Natural killer cell (primary cell): ENCODE data around the gene CCDC50. TPM values are rescaled to one million over a fixed set of nuclear protein-coding genes. Genes with fewer than 3 reads are reported as not detected.

Experiments
- ATAC-seq, 3 donors: fragments of 150-1000 bp in 2 of 3; fragments of 200-7000 bp in 1 of 3; cut with Tn5 transposase; 1 replicate in 1 of 3; 2 replicates in 2 of 3; pipeline ENCODE4 v1.10.0; 2021; ENCODE audit warnings: mild to moderate bottlenecking in 2 of 3, moderate library complexity in 2 of 3
- DNase-seq, 2 donors: peaks; one replicate each; pipeline versions ENCODE4 v3.0.0 to v3.0.0-alpha.2; 2013 to 2021; ENCODE audit warnings: mixed read lengths in 1 of 2
- H3K27ac ChIP-seq: one replicate; pipeline ENCODE4 v1.5.1; 2013; ENCODE audit warnings: mild to moderate bottlenecking, low read length
- H3K27me3 ChIP-seq: one replicate; pipeline ENCODE4 v1.6.1; 2013; ENCODE audit warnings: low read length; ENCODE audit not compliant: control insufficient read depth, insufficient read depth
- H3K36me3 ChIP-seq: one replicate; pipeline ENCODE4 v1.6.1; 2013; ENCODE audit warnings: low read length; ENCODE audit not compliant: control insufficient read depth, insufficient read depth
- H3K4me1 ChIP-seq: one replicate; pipeline ENCODE4 v1.6.1; 2013; ENCODE audit warnings: low read length; ENCODE audit not compliant: control insufficient read depth, insufficient read depth
- H3K4me3 ChIP-seq: one replicate; pipeline ENCODE4 v1.5.1; 2013; ENCODE audit warnings: low read length
- H3K9me3 ChIP-seq: one replicate; pipeline ENCODE4 v1.6.1; 2013; ENCODE audit warnings: low read length; ENCODE audit not compliant: control insufficient read depth, insufficient read depth
- H3K27ac Mint-ChIP-seq, 2 donors: one replicate each; pipeline ENCODE4 v1.8.0; 2022; ENCODE audit warnings: mild to moderate bottlenecking in 2 of 2, mixed read lengths in 2 of 2, moderate library complexity in 1 of 2
- H3K27me3 Mint-ChIP-seq, 2 donors: one replicate each; pipeline ENCODE4 v1.8.0; 2022; ENCODE audit warnings: low read depth in 2 of 2, mixed read lengths in 2 of 2
- H3K36me3 Mint-ChIP-seq: one replicate; pipeline ENCODE4 v1.8.0; 2022; ENCODE audit warnings: mixed read lengths
- H3K4me1 Mint-ChIP-seq, 2 donors: one replicate each; pipeline ENCODE4 v1.8.0; 2022; ENCODE audit warnings: mixed read lengths in 2 of 2
- H3K4me3 Mint-ChIP-seq: one replicate; pipeline ENCODE4 v1.8.0; 2022; ENCODE audit warnings: mild to moderate bottlenecking, moderate library complexity, mixed read lengths
- H3K9me3 Mint-ChIP-seq, 2 donors: one replicate each; pipeline ENCODE4 v1.8.0; 2022; ENCODE audit warnings: mixed read lengths in 2 of 2
- WGBS: methylation state at CpG from one replicate; pipeline ENCODE4 v1.1.7; 2013; ENCODE audit warnings: missing lambda C conversion rate; ENCODE audit not compliant: insufficient coverage; 5-methylcytosine and 5-hydroxymethylcytosine counted together
- intact Hi-C: fragments of 100-400 bp; cut with micrococcal nuclease; formaldehyde crosslinking; loops from one replicate; pipeline ENCODE4 v1.14.2; 2022
- total RNA-seq, 4 donors: library from RNA; stranded (reverse); fragments of 120-200 nt in 1 of 4; gene quantifications; one replicate each; pipeline versions ENCODE4 v1.2.3 to v1.2.4, GENCODE V29; 2013 to 2022
- TF ChIP-seq, protein P1 (sequence below): fragments of 200-600 bp; IDR thresholded peaks from one replicate; pipeline ENCODE4 v1.8.0; 2022; ENCODE audit warnings: antibody characterized with exemption

CCDC50 gene
- total RNA-seq, 3 donors from 2014 or later (not counting 1 experiment from before 2014, with no cell fraction given), result 19.9 to 27.3 (median 22.6) TPM

DNA sequence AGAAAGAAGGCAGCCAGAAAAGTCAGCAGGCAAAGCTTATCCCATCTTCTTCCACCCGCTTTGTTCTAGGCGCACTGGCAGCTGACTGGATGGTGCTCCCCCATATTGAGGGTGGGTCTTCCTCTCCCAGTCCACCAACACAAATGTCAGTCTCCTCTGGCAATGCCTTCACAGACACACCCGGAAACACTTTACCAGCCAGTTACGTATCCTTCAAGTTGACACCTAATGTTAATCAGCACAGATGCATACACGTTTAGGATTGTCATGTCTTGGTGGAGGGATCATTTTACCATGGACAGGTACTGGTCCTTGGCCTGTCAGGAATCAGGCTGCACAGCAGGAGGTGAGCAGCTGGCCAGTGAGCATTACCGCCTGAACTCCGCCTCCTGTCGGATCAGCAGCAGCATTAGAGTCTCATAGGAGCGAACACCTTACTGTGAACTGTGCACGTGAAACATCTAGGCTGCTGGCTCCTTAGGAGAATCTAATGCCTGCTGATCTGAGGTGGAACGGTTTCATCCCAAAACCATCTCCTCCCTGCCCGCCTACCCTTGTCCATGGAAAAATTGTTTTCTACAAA is 72.7 kb downstream of the CCDC50 start:
- 87% methylated on average over 12 of the region's 12 CpGs for WGBS
- Mint-ChIP-seq H3K27me3 (no peaks in the 10 kb centered on the region), H3K4me1 (no peaks in the 10 kb centered on the region), H3K27ac (no peak overlapping the region), H3K4me3 (no peak overlapping the region), H3K36me3 (no peaks in the 10 kb centered on the region), H3K9me3 (peaks cover 2 to 3% of the 10 kb centered on the region in 2 donors)
- TF ChIP-seq, protein P1, sequence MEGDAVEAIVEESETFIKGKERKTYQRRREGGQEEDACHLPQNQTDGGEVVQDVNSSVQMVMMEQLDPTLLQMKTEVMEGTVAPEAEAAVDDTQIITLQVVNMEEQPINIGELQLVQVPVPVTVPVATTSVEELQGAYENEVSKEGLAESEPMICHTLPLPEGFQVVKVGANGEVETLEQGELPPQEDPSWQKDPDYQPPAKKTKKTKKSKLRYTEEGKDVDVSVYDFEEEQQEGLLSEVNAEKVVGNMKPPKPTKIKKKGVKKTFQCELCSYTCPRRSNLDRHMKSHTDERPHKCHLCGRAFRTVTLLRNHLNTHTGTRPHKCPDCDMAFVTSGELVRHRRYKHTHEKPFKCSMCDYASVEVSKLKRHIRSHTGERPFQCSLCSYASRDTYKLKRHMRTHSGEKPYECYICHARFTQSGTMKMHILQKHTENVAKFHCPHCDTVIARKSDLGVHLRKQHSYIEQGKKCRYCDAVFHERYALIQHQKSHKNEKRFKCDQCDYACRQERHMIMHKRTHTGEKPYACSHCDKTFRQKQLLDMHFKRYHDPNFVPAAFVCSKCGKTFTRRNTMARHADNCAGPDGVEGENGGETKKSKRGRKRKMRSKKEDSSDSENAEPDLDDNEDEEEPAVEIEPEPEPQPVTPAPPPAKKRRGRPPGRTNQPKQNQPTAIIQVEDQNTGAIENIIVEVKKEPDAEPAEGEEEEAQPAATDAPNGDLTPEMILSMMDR, result no peak
- Histone ChIP-seq H3K4me1 (no peaks in the 10 kb centered on the region), H3K9me3 (no peaks in the 10 kb centered on the region), H3K27me3 (no peaks in the 10 kb centered on the region), H3K36me3 (no peaks in the 10 kb centered on the region), H3K4me3 (no peak overlapping the region), H3K27ac (no peak overlapping the region)
- ATAC-seq (no peak), DNase-seq (no peak)
- intact Hi-C loops, result no loop called here

DNA sequence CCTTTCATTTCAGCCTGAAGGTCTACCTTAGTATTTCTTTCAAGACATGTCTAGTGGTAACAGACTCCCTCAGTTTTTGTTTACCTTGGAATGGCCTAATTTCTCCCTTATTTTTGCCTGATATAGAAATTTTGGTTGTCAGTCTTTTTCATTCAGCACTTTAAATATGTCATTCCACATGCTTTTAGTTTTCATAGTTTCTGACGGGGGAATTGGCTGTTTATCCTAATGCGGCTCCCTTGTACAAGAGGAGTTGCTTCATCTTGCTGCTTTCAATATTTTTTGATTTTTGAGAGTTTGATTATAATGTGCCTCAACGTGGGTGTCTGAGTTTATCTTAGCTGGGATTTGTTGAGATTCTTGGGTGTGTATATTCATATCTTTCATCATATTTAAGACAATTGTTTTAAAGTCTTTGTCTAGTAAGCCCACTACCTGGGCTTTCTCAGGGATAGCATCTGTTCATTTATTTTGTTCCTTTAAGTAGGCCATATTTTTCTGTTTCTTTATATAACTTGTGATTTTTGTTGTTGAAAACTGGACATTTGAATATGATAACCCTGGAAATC is 80.7 kb downstream of the CCDC50 start:
- Histone ChIP-seq H3K4me1 (no peaks in the 10 kb centered on the region), H3K4me3 (no peak overlapping the region), H3K36me3 (no peaks in the 10 kb centered on the region), H3K27ac (no peak overlapping the region), H3K9me3 (no peaks in the 10 kb centered on the region), H3K27me3 (no peaks in the 10 kb centered on the region)
- intact Hi-C loops, result loop anchor here (10.0 kb wide), 1 partner anchor 1035 kb away; no protein-coding TSS in a partner anchor
- ATAC-seq (no peak), DNase-seq (no peak)
- TF ChIP-seq, protein P1, result no peak
- Mint-ChIP-seq H3K36me3 (no peaks in the 10 kb centered on the region), H3K27ac (no peak overlapping the region), H3K4me3 (no peak overlapping the region), H3K9me3 (peaks cover 2 to 7% of the 10 kb centered on the region in 2 donors), H3K4me1 (no peaks in the 10 kb centered on the region), H3K27me3 (no peaks in the 10 kb centered on the region)
- 97% methylated on average over 2 of the region's 3 CpGs for WGBS

DNA sequence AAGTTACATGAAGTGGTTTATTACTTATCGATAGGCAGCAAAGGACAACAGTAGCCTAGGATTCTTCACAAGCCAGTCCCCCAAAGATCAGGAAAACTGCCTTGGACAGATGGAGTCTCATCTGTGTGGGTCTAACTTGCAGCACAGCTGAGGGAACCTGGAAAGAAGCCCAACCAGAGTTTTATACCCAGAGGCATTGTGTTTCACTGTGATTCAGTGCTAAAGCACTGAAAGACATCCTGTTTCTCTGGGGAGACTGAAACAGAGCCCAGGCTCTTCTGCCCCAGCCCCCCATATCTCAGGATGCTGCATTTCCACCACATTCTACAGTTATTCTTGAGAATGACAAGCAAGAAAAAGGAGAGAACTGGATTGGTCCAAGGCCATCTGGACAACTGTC is 83.6 kb downstream of the CCDC50 start:
- H3K4me3 ChIP-seq, result no peak overlapping the region
- H3K4me3 Mint-ChIP-seq, result no peak overlapping the region
- no peak overlapping the region for H3K27ac Mint-ChIP-seq
- no peaks in the 10 kb centered on the region for H3K36me3 Mint-ChIP-seq
- no peaks in the 10 kb centered on the region for H3K9me3 ChIP-seq
- TF ChIP-seq, protein P1, result no peak
- intact Hi-C loops, result loop anchor here (10.0 kb wide), 1 partner anchor 1032 kb away; no protein-coding TSS in a partner anchor
- no peaks in the 10 kb centered on the region for H3K4me1 ChIP-seq
- H3K9me3 Mint-ChIP-seq, result peaks cover 0 to 3% of the 10 kb centered on the region in 2 donors
- WGBS, result 89% methylated on average over 1 of the region's 1 CpG
- H3K36me3 ChIP-seq, result no peaks in the 10 kb centered on the region
- H3K27ac ChIP-seq, result no peak overlapping the region
- no peaks in the 10 kb centered on the region for H3K27me3 Mint-ChIP-seq
- DNase-seq, result no peak
- no peaks in the 10 kb centered on the region for H3K27me3 ChIP-seq
- ATAC-seq, result no peak
- H3K4me1 Mint-ChIP-seq, result no peaks in the 10 kb centered on the region

DNA sequence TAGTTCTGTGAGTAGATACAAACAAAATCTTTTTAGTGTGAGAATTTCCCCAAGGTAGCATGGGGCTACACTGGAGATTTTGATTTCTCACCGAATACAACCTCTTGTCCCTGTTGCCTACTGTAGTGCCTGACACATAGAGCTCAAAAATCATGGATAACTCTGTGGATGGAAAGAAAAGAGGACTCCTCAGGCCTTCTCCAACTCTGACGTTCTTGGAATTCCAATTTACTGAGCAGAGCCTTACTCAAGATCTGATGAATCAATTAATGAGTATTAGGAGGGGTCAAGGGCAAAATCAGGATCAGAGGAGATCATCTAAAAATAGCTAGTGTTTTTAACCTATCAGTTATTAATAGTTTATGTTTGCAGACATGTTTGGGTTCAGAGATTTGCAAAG is 85.1 kb downstream of the CCDC50 start:
- H3K9me3 Mint-ChIP-seq, result peaks cover 0 to 3% of the 10 kb centered on the region in 2 donors
- no peaks in the 10 kb centered on the region for H3K36me3 Mint-ChIP-seq
- WGBS, result 45% methylated on average over 2 of the region's 2 CpGs
- Histone ChIP-seq H3K27ac (no peak overlapping the region), H3K9me3 (no peaks in the 10 kb centered on the region), H3K4me3 (no peak overlapping the region), H3K4me1 (no peaks in the 10 kb centered on the region), H3K27me3 (no peaks in the 10 kb centered on the region), H3K36me3 (no peaks in the 10 kb centered on the region)
- intact Hi-C loops, result loop anchor here (10.0 kb wide), 1 partner anchor 1031 kb away; no protein-coding TSS in a partner anchor
- TF ChIP-seq, protein P1, result no peak
- no peak overlapping the region for H3K4me3 Mint-ChIP-seq
- DNase-seq (no peak), ATAC-seq (no peak)
- no peaks in the 10 kb centered on the region for H3K4me1 Mint-ChIP-seq
- H3K27ac Mint-ChIP-seq, result no peak overlapping the region
- no peaks in the 10 kb centered on the region for H3K27me3 Mint-ChIP-seq
